CD4-positive, alpha-beta T cell treated with Interleukin-1 beta for 1 hour (primary cell): Measurements from ENCODE around the gene SELPLG.
A peak's percentile ranks its signal among the peaks of the same experiment; 100 is the strongest.

Experiments
- DNase-seq, 2 donors: peaks; one replicate each; pipeline ENCODE4 v3.0.0-alpha.2; 2020 to 2022

The SELPLG gene

DNA sequence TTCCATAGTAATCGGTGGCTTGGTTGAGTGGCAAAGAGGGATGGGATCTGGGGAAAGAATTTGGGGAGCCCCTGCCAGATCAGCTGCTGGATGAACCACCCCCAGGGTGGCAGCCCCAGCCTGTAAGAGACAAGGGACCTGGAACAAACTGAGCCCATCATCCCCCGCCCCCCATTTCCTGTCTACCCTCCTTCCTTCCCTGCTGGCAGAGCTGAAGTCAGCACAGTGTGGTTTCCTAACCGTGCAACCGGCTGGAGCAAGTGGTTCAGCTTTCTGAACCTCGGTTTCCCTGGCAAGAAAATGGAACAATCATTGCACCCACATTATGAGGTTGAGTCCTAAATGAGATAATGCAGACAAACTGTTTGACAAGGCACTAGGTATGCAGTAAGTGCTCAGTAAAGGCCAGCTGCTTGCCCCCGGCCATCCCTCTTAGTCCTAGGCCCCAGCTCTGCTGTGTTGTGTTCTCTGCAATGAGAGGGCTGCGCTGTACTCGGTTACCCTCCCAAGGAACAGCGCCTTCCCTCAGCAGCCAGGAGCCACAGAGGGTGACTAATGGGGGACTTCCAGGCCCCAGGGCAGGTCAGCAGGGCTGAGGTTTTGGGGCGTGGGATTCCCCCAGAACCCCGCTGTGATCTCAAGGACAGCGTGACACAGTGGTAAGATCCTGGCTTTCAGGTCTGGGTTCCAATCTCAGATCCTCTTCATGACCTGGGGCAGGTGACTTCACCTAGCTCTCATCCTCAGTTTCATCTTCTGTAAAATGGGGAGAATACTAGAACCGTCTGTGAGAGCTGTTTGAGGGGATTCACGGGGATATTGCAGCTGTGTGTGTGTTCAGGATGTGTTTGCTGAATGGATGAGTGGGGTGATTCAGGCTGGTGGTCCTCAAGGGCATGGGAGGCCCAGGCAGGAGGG, 16.5 kb downstream of the SELPLG start:
- DNase-seq = peak; percentile 80 to 85

DNA sequence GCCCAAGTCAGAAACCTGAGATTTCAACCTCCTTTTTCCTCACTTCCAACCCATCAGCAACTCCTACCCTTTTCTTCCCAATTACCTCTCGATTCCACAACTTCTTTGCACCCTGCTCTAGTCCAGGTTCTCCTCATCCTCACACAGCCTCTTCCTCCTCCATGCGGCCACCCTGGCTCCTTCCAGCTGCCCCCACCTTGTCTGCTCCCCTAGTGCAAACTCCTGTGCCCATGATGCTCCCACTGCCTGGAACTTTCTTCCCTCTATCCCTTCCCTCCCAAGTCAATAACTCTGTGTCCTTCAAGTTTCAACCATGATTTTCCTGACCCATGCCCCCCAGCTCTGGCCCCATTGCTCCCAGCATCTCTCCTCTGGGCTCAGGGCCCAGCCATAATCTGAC, 17.3 kb downstream of the SELPLG start:
- no peak for DNase-seq

DNA sequence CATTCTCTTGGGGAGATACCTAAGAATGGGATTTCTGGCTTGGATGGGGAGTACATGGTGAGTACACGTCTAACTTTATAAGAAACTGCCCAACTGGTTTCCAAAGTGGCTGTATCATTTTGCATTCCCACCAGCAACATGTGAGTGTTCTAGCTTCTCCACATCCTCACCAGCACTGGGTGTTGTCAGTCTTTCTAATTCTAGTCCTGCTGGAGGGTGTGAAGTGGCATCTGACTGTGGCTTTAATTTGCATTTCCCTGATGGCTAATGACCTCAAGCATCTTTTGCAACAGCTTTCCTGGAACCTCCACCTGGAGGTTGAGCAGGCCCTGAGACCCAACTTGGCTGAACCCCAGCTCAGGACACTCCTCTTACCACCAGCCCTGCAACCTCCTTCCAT, 17.8 kb downstream of the SELPLG start:
- no peak for DNase-seq

DNA sequence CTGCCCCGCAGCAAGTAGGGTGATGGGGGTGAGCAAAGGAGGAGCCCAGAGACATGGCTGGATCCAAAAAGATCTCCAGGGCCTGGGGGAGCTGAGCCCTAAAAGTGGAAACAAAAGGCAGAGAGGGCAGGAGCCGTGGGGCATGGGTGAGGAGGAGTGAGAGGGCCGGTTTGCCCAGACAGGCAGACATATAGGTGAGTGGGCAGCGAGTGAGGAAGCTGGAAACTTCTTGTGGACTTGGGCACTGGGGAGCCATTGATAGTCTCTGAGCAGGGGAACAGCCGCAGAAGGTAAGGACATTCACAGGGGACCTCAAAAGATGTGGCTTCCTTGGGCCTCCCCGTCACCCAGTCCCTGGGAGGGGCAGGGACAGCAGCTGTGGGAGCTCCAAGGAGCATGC, 19.1 kb downstream of the SELPLG start:
- DNase-seq = no peak

DNA sequence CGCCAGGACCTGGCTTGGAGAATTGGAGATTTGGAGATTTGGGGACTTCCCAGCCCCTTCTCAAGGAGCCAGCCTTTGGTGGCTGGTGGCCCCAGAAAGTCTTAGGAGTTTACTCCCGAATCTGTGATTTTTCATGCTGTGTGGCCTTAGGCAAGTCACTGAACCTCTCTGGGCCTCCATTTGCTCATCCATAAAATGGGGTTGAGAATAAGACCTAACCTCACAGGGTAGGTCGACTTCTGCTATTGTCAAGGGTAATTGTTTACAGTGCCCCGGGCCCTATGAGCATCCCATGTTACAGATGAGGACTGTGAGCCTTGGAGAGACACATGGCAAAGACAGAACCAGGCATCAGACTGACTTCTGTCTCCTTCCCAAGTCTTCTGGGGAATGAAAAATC, 19.7 kb downstream of the SELPLG start:
- no peak for DNase-seq

DNA sequence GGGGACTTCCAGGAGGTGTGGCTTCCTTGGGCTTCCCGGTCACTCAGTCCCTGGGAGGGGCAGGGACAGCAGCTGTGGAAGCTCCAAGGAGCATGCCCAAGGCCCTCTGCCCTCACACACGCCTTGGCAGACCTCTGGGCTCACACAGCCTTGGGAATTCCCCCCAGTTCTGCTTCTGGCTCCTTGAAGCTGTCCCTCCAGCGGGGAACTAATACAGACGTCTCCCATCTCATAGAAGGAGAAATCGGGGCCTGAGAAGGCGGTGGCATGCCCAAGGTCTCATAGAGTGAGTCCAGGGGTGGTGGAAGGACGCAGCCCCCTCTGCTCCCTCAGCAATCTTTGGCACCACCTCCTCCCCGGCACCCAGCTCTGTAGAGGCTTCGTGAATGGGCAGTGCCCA, 20.1 kb downstream of the SELPLG start:
- DNase-seq = no peak

DNA sequence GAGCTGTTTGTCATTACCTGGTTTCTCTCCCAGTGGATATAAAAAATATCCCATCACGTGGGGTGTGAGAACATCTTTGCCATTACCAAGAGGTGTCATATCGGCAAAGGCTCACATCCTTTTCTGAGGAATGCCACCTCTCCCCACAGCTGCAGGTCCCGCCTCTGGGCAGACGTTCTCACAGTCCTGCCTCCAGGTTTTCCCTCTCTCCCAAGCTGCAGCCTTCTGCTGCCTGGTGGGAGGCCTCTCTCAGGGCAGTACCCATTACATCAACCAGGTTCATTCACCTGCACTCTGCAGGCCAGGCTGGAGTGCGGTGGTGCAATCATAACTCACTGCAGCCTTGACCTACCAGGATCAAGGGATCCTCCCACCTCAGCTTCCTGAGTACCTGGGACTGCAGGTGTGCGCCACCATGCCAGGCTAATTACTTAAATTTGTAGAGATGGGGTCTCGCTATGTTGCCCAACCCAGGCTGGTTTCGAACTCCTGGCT, 20.9 kb downstream of the SELPLG start:
- DNase-seq = no peak

DNA sequence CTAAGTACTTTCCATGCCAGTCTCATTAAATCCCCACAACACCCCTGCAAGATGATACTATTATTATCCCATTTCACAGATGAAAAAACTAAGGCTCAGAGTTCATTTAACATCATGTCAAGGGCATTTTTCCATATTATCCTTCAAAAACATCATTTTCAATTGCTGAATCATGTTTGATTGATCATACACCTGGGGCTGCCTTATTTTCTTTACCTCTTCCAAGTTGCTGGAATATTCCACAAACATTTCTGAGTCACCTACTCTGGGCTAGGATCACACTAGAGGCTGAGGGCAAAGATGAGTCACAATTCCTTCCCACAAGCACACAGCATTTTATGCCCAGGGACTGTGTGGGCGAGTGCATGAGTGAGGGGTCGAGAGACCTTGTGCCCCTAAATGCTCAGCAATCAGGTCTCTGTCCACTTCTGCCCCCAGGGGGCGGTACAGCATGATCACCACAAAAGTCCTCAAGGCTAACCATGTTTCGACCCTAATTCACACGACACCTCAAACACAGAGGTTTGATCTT, 21.7 kb downstream of the SELPLG start:
- peak; percentile 51 to 65 for DNase-seq

DNA sequence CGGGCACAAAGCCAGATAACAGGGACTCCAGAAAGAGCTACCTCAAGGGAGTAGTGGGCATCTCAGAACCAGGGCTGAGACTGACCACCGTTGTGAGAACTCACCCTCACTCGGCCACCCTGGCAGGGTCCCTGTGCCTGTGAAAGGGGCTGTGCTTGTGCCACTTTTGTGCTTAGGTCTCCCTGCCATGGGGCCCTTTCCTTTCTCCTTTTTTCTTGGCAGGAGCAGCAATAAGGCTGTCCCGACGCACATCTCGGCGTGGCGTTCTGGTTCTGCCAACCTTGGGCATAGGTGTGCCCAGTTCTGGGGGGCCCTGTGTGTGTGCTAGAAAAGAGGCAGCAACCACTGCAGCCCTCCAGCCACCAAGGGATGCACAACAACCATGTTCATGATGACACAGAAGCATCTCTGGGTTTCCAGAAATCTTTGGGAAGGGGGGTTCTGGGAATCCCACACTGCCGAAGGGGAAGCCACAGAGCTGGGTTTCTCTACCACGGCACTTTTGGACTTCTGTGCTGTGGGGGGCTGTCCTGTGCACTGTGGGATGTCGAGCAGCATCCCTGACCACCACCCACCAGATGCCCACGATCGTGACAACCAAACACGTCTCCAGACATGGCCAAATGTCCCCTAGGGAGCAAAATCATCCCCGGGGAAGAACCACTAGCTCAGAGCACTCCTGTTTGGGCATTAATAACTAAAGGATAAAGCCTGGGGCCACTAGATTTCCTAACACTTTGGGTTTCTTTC, 22.7 kb downstream of the SELPLG start:
- DNase-seq = no peak

DNA sequence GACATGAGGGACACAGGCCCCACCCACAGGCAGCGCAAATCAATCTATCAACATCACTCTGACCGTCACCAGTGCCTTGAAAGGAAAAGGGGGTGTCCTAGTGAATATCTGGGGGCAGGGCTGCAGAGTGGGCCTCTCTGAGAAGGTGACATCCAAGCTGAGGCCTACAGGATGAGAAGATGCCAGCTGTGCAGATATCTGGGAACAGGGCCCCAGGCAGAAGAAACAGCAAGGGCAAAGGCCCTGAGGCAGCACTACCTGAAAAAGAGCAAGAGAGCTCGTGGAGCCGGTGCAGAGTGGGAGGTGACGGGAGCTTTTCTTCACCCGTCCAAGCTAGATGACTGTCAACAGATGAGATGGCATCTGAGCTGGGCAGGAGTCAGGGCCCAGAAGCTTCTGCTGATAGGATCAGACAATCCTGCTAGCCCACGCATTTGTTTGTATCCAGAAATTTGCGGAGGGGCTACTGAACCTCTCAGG, 23.3 kb downstream of the SELPLG start:
- no peak for DNase-seq

DNA sequence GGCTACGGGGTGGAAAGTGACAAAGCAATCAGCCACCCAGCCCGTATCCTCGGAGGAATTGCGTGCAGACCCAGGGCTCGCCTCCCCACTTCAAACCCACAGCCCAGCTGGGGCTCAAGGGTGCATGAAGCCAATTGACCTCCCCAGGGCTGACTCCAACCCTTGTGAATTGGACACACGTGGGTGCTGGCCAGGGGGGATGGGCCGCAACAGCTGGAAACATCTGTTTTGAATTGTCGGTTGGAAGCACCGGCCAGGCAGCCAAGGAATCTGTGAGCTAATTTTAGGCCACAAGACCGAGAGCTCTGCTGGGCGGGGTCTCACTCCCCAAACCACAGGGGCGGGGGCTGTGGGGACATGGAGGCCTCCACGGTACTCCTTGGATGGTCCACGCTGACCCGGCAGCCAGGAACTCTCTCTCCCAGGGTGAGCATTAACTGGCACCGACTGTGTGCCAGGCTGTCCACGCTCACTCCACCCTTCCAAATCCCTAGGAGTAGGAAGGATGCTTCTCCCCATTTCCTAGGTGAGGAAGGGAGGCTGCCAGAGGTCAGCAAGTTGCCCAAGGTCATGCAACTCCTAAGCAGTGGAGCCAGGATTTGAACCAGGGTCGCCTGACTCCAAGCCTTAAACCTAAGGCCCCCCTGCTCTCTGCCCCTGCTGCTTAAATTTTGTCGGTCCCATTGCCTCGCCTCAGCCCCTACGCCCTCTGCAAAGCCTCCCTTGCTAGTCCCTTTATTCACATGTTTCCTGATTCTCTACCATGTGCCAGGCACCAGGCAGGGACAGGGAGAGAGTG, 24.0 kb downstream of the SELPLG start:
- no peak for DNase-seq

DNA sequence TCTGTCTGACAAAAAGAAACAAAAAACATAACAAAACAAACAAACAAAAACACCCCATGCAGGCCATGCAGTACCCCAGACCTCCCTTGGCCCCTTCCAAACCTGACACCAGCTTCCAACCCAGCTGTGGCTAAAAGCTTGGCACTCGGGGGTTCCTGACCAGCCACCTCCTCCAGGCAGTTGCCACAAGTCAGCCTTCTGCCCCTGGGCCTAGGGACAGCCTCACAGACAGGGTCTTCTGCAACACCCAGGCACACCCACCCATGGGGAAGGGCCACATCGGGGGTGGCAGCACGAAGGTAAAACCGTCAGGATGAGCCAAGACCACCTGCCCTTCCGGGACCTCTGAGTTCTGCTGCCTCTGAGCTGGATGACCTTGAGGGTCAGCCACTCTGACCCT, 25.1 kb downstream of the SELPLG start:
- DNase-seq = no peak

DNA sequence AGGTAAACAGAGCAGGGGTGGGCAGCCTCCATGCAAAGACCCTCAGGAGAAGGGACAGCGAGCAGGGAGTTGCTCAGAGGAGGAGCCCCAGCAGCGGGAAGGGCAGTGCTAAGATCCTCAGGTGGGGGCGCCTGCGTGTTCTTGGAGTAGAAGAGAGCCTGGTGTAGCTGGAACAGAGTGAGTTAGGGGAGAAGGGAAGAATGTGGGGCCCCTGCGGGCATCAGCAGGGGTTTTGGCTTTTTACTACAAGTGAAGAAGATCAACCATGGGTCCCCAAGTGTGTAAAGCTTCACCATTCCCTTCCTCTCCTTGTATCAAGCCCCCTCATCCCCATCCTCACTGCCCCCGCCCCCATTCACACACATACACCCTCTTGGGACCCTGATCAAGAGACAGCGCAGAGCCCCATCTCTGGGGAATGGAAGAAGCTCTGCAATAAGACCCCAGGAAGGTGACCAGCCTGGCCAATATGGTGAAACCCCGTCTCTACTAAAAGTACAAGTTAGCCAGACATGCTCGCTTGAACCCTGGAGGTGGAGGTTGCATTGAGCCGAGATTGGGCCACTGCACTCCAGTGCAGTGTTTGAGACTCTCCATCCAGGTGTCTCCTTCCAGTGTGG, 25.6 kb downstream of the SELPLG start:
- no peak for DNase-seq

DNA sequence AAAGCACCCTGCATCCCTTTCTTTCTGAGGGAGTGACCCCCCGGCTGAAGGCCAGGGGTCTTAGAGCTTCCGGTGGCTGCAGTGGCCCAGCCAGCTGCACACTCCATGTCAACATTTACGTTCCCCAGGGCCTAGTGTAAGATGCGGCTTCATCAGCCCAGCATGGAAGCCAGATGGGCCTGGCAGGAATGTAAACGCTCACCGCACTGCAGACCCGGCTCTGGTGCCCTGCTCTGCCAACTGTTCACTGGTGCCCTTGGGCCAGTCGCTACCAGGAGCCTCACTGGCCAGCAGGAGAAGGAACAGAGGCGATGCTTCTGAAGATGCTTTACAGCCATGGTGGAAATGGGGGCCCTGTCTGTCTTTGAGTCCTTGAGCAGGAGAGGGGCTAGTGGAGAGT, 27.2 kb downstream of the SELPLG start:
- DNase-seq = no peak

DNA sequence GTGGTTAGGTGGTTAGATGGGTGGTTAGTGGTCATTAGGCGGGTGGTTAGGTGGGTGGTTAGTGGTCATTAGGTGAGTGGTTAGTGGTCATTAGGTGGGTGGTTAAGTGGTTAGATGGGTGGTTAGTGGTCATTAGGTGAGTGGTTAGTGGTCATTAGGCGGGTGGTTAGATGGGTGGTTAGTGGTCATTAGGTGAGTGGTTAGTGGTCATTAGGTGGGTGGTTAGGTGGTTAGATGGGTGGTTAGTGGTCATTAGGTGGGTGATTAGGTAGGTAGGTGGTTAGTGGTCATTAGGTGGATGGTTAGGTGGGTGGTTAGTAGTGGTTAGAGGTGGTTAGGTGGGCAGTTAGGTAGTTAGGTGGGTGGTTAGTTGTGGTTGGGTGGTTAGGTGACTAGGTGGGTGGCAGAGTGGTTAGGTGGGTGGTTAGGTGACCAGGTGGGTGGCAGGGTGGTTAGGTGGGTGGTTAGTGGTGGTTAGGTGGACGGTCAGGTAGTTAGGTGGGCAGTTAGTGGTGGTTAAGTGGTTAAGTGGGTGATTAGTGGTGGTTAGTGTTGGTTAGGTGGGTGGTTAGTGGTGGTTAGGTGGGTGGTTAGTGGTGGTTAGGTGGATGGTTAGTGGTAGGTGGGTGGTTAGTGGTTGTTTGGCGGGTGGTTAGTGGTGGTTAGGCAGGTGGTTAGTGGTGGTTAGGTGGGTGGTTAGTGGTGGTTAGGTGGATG, 27.8 kb downstream of the SELPLG start:
- no peak for DNase-seq

DNA sequence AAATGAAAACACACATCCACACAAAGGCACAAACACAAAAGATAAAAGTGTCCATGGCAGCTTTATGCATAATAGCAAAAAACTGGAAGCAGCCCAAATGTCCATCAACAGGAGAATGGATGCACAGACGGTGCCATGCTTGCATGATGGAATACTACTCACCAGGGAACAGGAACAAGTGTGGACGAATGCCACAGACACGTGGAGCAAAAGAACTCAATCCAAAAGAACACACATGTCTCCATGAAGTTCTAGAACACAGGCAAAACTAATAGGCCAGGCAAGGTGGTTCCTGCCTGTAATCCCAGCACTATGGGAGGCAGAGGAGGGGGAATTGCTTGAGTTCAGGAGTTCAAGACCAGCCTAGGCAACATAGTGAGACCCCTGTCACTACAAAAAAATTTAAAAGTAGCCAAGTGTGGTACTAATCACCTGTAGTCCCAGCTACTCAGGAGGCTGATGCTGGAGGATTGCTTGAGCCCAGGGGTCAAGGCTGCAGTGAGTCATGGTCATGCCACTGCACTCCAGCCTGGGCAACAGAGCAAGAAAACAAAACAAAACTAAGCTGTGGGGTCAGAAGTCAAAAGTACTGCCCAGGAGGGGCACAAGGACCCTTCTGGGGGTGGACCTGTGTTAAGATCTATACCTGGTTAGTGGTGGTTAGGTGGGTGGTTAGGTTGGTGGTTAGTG, 28.5 kb downstream of the SELPLG start:
- DNase-seq = no peak

DNA sequence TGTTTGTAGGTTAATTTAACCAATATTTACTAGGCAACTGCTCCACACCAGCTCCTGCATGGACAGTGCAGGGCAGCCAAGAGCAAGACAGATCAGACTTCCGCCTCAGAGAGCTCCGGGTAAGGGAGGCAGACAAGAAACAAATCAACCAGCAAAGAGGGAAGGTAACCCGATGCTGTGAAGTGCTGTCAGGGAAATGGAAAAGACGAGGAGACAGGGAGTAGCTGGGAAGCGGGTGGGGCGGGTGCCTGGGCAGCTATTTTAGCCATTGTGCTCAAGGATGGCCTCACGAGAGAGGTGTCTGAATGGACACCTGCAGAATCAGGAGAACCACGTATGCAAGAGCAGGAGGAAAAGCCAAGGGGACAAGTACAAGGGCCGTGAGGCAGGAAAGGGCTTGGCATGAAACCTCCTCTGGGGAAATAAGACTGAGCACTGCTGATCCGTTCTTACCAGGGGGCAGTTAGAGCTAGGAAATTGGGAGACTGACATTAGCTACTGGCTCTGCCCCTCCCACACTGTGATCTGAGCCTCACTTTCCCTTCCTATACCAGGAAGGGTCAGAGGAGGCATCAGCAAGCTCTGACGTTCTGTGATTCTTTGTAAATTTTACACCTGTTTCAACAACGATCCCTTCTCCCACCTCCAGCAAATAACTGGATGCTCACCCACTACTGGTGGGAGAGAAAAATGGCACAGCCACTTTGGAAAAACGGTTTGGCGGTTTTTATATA, 29.3 kb downstream of the SELPLG start:
- DNase-seq = no peak

DNA sequence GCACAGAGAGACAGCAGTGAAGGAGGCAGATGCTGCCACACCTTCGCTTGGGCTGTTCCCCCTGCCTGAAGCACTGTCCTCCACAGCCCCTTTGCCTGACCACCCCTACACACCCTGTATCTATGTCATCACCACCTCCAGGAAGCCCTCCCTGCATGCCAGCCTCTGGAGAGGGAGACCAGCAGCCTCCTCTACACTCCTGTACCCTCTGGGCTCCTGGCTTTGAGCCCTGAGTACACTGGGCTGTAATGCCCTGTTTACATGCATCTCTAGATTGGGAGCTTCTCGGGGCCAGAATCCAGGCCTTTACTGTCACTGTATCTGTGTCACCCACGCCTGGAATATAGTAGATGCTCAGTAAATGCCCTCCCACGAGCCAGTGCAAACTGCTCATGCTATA, 30.0 kb downstream of the SELPLG start:
- DNase-seq = no peak

DNA sequence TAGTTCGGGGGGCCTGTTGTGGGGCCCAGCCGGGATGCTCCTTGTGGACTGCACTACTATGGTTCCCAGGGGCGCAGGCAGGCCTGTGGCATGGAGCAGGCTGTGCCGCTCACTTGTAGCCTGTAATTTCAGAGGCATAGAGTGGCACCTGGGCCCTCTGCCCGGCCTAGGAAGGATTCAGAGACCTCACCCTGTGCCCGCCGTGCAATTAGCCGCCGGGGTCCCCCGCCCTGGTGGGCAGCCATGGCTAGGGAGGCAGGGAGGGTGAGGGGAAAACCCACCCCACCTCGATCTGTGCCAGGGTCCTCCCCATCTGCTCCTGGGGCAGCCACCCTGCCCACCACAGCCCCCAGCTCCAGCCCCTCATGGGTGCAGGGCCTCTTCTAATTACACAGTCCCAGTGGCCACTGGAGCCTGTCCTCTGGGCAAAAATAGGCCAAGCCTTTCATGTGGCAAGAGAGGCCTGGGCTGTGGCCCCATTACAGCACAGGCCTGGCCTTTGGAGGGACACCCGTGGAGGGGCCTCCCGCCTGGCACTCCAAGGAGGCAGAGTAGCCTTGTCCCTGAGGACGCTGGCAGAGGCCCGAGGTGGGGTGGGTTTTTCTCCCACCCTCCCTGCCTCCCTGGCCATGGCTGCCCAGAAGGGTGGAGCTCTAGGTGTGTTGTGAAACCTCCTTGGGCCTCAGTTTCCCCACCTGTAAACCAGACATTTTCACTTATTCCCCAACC, 30.6 kb downstream of the SELPLG start:
- no peak for DNase-seq
